Uterus (tissue), 4 donors: ENCODE data around the gene DBF4B. TPM values are rescaled to one million over a fixed set of nuclear protein-coding genes. Genes with fewer than 3 reads are reported as not detected.

Experiments
- DNase-seq, 2 donors: peaks; one replicate each; pipeline ENCODE4 v3.0.0-alpha.2; 2019 to 2020
- H3K27ac ChIP-seq, 2 donors: fragments of 200-600 bp; sonication (generic); 1 replicate in 1 of 2; 2 replicates in 1 of 2; pipeline ENCODE4 v1.5.1; 2016 to 2018
- H3K27me3 ChIP-seq, 2 donors: fragments of 200-600 bp; sonication (generic); one replicate each; pipeline ENCODE4 v1.5.1; 2018 to 2019; ENCODE audit warnings: control low read depth in 1 of 2
- H3K36me3 ChIP-seq, 2 donors: fragments of 200-600 bp; sonication (generic); one replicate each; pipeline ENCODE4 v1.5.1; 2019; ENCODE audit warnings: control low read depth in 1 of 2
- H3K4me1 ChIP-seq, 2 donors: fragments of 200-600 bp; sonication (generic); one replicate each; pipeline ENCODE4 v1.5.1; 2018 to 2019; ENCODE audit warnings: control low read depth in 1 of 2
- H3K4me3 ChIP-seq, 2 donors: fragments of 200-600 bp; sonication (generic); 1 replicate in 1 of 2; 2 replicates in 1 of 2; pipeline ENCODE4 v1.5.1; 2018 to 2019; ENCODE audit warnings: mild to moderate bottlenecking in 1 of 2
- H3K9me3 ChIP-seq, 2 donors: fragments of 200-600 bp; sonication (generic); one replicate each; pipeline ENCODE4 v1.5.1; 2019; ENCODE audit warnings: control low read depth in 1 of 2
- POLR2A ChIP-seq, 2 donors: fragments of 450-650 bp; IDR thresholded peaks; one replicate each; pipeline ENCODE4 v1.6.1; 2016; ENCODE audit warnings: antibody characterized with exemption in 2 of 2, mild to moderate bottlenecking in 1 of 2, moderate library complexity in 1 of 2
- intact Hi-C: fragments of 100-400 bp; cut with DNase I; formaldehyde crosslinking; loops from one replicate; pipeline ENCODE4 v1.15.1; 2023; ENCODE audit warnings: low total_unique reads
- total RNA-seq, 4 donors: library from RNA; depleted of rRNA in 3 of 4; stranded (reverse); fragments of >200 nt in 3 of 4; gene quantifications; one replicate each; pipeline versions ENCODE4 v1.1.0 to v1.2.4, GENCODE V29; 2014 to 2023
- TF ChIP-seq, protein P1 (sequence below), 4 experiments: fragments of 200-600 bp in 2 of 4; fragments of 450-650 bp in 2 of 4; sonication (generic) in 2 of 4; IDR thresholded peaks; one replicate each; pipeline ENCODE4 v1.5.1; 2016 to 2019; ENCODE audit warnings: antibody characterized with exemption in 4 of 4, mild to moderate bottlenecking in 2 of 4, moderate library complexity in 1 of 4
- donor health status: DM: yes; HTN: yes; CAD: no.

The DBF4B gene
- total RNA-seq, 4 donors from 2014 or later = 2.3 to 10.5 (median 9.3) TPM; not detected in 1

DNA sequence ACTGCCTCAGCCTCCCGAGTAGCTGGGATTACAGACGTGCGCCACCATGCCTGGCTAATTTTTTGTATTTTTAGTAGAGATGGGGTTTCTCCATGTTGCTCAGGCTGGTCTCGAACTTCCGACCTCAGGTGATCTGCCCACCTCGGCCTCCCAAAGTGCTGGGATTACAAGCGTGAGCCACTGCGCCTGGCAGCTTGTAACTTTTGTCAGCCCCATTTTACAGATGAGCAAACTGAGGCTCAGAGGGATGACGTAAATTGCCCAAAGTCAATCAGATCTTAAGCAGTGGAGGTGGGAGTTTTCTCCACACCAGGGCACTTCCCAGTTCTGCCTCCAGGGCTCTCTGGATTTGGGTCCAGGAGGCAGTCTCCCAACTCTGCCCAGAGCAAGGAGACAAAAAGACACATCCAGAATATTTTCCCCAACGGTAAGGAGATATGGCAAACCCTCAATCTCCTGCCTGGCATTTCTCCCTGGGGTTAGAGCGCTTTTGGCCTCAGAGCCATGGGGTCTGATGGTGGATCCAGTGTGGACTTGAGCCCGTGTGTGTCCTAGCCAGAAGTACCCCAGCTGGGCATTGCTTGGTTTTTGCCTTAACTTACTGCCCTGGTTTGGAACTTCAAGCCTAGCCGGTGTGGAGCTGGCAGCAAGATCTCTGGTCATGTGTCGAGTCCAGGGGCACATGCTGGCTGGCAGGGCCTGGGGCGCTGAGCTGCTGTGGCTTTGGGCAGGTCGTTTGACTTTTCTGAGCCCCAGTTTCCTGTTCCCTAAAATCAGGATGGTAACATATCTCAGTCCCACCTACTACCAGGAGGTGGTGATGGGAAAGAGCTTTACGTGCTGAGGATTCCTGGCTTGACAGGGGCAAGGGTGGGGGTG, 53.7 kb downstream of the DBF4B start:
- intact Hi-C loops = no loop called here
- Histone ChIP-seq H3K27ac (no peak overlapping the region), H3K4me1 (peaks cover 0 to 9% of the 10 kb centered on the region in 2 donors), H3K36me3 (no peaks in the 10 kb centered on the region), H3K9me3 (no peaks in the 10 kb centered on the region), H3K4me3 (no peak overlapping the region), H3K27me3 (no peaks in the 10 kb centered on the region)
- DNase-seq = no peak
- TF ChIP-seq POLR2A (IDR thresholded peaks at IDR 0.05) = no peak
- TF ChIP-seq, protein P1, sequence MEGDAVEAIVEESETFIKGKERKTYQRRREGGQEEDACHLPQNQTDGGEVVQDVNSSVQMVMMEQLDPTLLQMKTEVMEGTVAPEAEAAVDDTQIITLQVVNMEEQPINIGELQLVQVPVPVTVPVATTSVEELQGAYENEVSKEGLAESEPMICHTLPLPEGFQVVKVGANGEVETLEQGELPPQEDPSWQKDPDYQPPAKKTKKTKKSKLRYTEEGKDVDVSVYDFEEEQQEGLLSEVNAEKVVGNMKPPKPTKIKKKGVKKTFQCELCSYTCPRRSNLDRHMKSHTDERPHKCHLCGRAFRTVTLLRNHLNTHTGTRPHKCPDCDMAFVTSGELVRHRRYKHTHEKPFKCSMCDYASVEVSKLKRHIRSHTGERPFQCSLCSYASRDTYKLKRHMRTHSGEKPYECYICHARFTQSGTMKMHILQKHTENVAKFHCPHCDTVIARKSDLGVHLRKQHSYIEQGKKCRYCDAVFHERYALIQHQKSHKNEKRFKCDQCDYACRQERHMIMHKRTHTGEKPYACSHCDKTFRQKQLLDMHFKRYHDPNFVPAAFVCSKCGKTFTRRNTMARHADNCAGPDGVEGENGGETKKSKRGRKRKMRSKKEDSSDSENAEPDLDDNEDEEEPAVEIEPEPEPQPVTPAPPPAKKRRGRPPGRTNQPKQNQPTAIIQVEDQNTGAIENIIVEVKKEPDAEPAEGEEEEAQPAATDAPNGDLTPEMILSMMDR (IDR thresholded peaks at IDR 0.05) = no peak

DNA sequence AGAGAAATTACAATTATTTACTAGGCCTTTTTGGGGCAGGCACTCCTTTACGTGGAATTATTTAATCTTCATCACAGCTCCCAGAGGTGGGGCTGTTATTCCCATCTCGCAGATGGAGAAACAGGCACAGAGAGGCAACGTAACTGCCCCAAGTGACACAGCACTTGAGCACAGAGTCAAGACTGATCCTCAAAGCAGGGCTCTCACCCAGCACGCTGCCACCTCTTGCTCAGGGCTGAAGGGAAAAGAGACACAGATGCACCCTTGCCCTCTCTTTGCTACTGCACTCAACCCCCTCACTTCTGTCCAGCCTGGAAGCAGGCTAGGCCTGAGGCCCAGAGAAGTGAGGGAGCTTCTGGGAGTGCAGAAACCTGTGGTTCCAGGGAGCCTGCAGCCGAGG, 54.7 kb downstream of the DBF4B start:
- TF ChIP-seq POLR2A (IDR thresholded peaks at IDR 0.05) = no peak
- TF ChIP-seq, protein P1 (IDR thresholded peaks at IDR 0.05) = no peak

DNA sequence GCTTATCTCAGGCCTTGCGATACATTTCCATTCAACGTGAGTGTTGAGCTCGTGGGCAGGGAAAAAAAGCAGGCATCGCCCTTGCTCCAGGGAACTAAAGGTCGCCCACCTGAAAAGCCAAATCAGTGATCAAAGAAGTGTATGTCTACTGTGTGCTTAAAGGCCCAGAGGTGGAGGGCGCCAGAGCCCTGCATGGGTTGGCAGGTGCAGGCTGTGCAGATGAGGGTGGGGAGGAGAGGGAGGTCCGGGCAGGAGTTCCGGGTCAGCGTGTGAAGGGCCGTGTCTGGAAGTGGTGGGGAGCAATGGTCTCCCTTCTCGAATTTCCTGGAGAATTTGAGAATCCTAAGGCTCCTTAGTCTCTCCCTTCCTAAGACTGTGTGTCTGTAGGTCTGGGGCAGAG, 57.5 kb downstream of the DBF4B start:
- no peaks in the 10 kb centered on the region for H3K27me3 ChIP-seq
- no peaks in the 10 kb centered on the region for H3K36me3 ChIP-seq
- no peak for DNase-seq
- no peak overlapping the region for H3K27ac ChIP-seq
- no peaks in the 10 kb centered on the region for H3K9me3 ChIP-seq
- TF ChIP-seq POLR2A (IDR thresholded peaks at IDR 0.05) = no peak
- TF ChIP-seq, protein P1 (IDR thresholded peaks at IDR 0.05) = no peak
- H3K4me1 ChIP-seq = no peaks in the 10 kb centered on the region
- intact Hi-C loops = no loop called here
- no peak overlapping the region for H3K4me3 ChIP-seq

More for the DNA sequence above, 54.7 kb downstream of the DBF4B start:
- H3K27me3 ChIP-seq = no peaks in the 10 kb centered on the region
- peaks cover 0 to 9% of the 10 kb centered on the region in 2 donors for H3K4me1 ChIP-seq
- DNase-seq = no peak
- H3K4me3 ChIP-seq = no peak overlapping the region
- intact Hi-C loops = no loop called here
- no peaks in the 10 kb centered on the region for H3K9me3 ChIP-seq
- H3K27ac ChIP-seq = no peak overlapping the region
- H3K36me3 ChIP-seq = no peaks in the 10 kb centered on the region

DNA sequence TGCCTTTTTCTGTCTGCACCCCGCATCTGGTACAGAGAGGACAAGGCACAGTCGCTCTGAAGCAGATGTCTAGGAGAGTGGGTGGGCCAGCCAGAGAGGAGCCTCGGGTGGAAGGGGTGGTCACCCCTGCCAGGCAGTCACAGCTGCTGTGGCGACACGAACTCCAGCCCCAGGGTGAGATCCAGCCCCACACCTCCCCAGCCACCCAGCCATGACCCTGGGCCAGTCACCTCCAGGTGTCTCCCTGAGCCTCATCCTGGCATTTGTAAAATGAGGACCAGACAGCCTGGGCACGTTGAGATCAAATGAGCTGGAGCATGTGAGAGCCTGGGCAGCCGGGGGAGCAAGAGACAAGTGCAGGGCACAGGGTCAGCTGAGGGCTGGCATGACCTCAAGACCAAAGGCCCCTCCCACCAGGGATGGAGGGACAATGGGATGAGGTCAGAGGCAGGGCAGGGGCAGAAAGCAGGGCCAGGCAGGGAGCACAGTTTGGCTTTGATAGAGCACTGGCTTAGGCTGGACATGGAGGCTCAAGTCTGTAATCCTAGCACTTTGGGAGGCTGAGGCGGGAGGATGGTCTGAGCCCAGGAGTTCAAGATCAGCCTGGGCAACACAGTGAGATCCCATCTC, 58.1 kb downstream of the DBF4B start:
- H3K4me1 ChIP-seq = no peaks in the 10 kb centered on the region
- no peaks in the 10 kb centered on the region for H3K27me3 ChIP-seq
- H3K36me3 ChIP-seq = no peaks in the 10 kb centered on the region
- H3K27ac ChIP-seq = no peak overlapping the region
- no peak for TF ChIP-seq POLR2A (IDR thresholded peaks at IDR 0.05)
- TF ChIP-seq, protein P1 (IDR thresholded peaks at IDR 0.05) = no peak
- no peak overlapping the region for H3K4me3 ChIP-seq
- no peak for DNase-seq
- intact Hi-C loops = no loop called here
- H3K9me3 ChIP-seq = no peaks in the 10 kb centered on the region

DNA sequence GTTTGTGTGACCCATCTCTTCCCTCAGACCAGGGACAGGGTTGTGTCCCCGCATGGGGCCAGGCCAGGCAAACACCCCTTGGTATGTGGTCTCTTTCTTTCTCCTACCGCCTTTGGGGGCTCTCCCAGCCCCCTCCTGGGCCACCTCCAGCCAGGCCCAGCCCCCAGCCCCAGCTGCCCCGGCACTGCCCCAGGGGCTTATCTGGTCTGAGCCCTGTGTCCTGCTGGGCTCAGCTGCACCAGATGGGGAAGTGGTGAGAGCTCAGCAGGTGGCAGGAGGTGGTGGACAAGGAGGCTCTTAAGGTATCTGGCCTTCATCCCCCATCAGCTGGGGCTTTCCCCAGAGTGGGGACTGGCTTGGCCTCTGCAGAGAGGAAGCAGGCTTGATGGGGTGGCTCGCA, 59.0 kb downstream of the DBF4B start:
- no peak for DNase-seq
- H3K4me1 ChIP-seq = no peaks in the 10 kb centered on the region
- no peaks in the 10 kb centered on the region for H3K9me3 ChIP-seq
- TF ChIP-seq POLR2A (IDR thresholded peaks at IDR 0.05) = no peak
- no peaks in the 10 kb centered on the region for H3K36me3 ChIP-seq
- intact Hi-C loops = no loop called here
- H3K27me3 ChIP-seq = no peaks in the 10 kb centered on the region
- no peak overlapping the region for H3K4me3 ChIP-seq
- H3K27ac ChIP-seq = no peak overlapping the region
